Measurements from ENCODE around the gene RAVER2.

Gene RAVER2

GRCh38 chr1:64748706-64749105 is 3.8 kb downstream of the RAVER2 start:
- Histone ChIP-seq H3K27ac (ENCODE audit: low read length) (no peak overlapping the region), H3K27me3 (ENCODE audit: control insufficient read depth in 1 of 2, insufficient read depth in 2 of 2, low read length in 2 of 2) (no peaks in the 10 kb centered on the region), H3K4me1 (ENCODE audit: control insufficient read depth, insufficient read depth, low read length) (peaks cover 13% of the 10 kb centered on the region), H3K9me3 (ENCODE audit: control insufficient read depth in 2 of 2, low read length in 2 of 2) (no peaks in the 10 kb centered on the region), H3K9ac (ENCODE audit: low read length in 2 of 2) (no peak overlapping the region), H3K36me3 (ENCODE audit: control insufficient read depth in 2 of 2, insufficient read depth in 2 of 2, low read length in 2 of 2) (no peaks in the 10 kb centered on the region), H3K4me3 (ENCODE audit: low read length in 2 of 2) (no peak overlapping the region)

- Histone ChIP-seq H3K27me3 (ENCODE audit: control insufficient read depth in 1 of 2, insufficient read depth in 2 of 2, low read length in 2 of 2) (no peaks in the 10 kb centered on the region), H3K9me3 (ENCODE audit: control insufficient read depth in 2 of 2, low read length in 2 of 2) (no peaks in the 10 kb centered on the region), H3K36me3 (ENCODE audit: control insufficient read depth in 2 of 2, insufficient read depth in 2 of 2, low read length in 2 of 2) (no peaks in the 10 kb centered on the region), H3K4me1 (ENCODE audit: control insufficient read depth, insufficient read depth, low read length) (peaks cover 11% of the 10 kb centered on the region), H3K27ac (ENCODE audit: low read length) (no peak overlapping the region), H3K9ac (ENCODE audit: low read length in 2 of 2) (no peak overlapping the region), H3K4me3 (ENCODE audit: low read length in 2 of 2) (no peak overlapping the region)
These were observed 5.2 kb downstream of the RAVER2 start for GRCh38 chr1:64750092-64750491.

GRCh38 chr1:64750875-64751274 is 6.0 kb downstream of the RAVER2 start:
- Histone ChIP-seq H3K27me3 (ENCODE audit: control insufficient read depth in 1 of 2, insufficient read depth in 2 of 2, low read length in 2 of 2) (no peaks in the 10 kb centered on the region), H3K4me1 (ENCODE audit: control insufficient read depth, insufficient read depth, low read length) (peaks cover 11% of the 10 kb centered on the region), H3K9ac (ENCODE audit: low read length in 2 of 2) (no peak overlapping the region), H3K4me3 (ENCODE audit: low read length in 2 of 2) (no peak overlapping the region), H3K36me3 (ENCODE audit: control insufficient read depth in 2 of 2, insufficient read depth in 2 of 2, low read length in 2 of 2) (no peaks in the 10 kb centered on the region), H3K27ac (ENCODE audit: low read length) (no peak overlapping the region), H3K9me3 (ENCODE audit: control insufficient read depth in 2 of 2, low read length in 2 of 2) (no peaks in the 10 kb centered on the region)

- Histone ChIP-seq H3K9me3 (ENCODE audit: control insufficient read depth in 2 of 2, low read length in 2 of 2) (peaks cover 0 to 3% of the 10 kb centered on the region in 2 donors), H3K27me3 (ENCODE audit: control insufficient read depth in 1 of 2, insufficient read depth in 2 of 2, low read length in 2 of 2) (no peaks in the 10 kb centered on the region), H3K4me1 (ENCODE audit: control insufficient read depth, insufficient read depth, low read length) (no peaks in the 10 kb centered on the region), H3K9ac (ENCODE audit: low read length in 2 of 2) (no peak overlapping the region), H3K27ac (ENCODE audit: low read length) (no peak overlapping the region), H3K36me3 (ENCODE audit: control insufficient read depth in 2 of 2, insufficient read depth in 2 of 2, low read length in 2 of 2) (no peaks in the 10 kb centered on the region), H3K4me3 (ENCODE audit: low read length in 2 of 2) (no peak overlapping the region)
These were observed 9.3 kb downstream of the RAVER2 start for GRCh38 chr1:64754173-64754572.

- Histone ChIP-seq H3K4me1 (ENCODE audit: control insufficient read depth, insufficient read depth, low read length) (no peaks in the 10 kb centered on the region), H3K27ac (ENCODE audit: low read length) (no peak overlapping the region), H3K27me3 (ENCODE audit: control insufficient read depth in 1 of 2, insufficient read depth in 2 of 2, low read length in 2 of 2) (no peaks in the 10 kb centered on the region)
These were observed 10.5 kb downstream of the RAVER2 start for GRCh38 chr1:64755361-64755760.

GRCh38 chr1:64756770-64757169 is 11.9 kb downstream of the RAVER2 start:
- H3K9ac ChIP-seq (ENCODE audit: low read length in 2 of 2) = no peak overlapping the region
- no peak overlapping the region for H3K4me3 ChIP-seq (ENCODE audit: low read length in 2 of 2)
- H3K4me1 ChIP-seq (ENCODE audit: control insufficient read depth, insufficient read depth, low read length) = no peaks in the 10 kb centered on the region
- no peaks in the 10 kb centered on the region for H3K27me3 ChIP-seq (ENCODE audit: control insufficient read depth in 1 of 2, insufficient read depth in 2 of 2, low read length in 2 of 2)
- H3K27ac ChIP-seq (ENCODE audit: low read length) = no peak overlapping the region
- H3K9me3 ChIP-seq (ENCODE audit: control insufficient read depth in 2 of 2, low read length in 2 of 2) = peaks cover 0 to 3% of the 10 kb centered on the region in 2 donors
- no peaks in the 10 kb centered on the region for H3K36me3 ChIP-seq (ENCODE audit: control insufficient read depth in 2 of 2, insufficient read depth in 2 of 2, low read length in 2 of 2)

More at GRCh38 chr1:64755361-64755760, 10.5 kb downstream of the RAVER2 start:
- H3K9me3 ChIP-seq (ENCODE audit: control insufficient read depth in 2 of 2, low read length in 2 of 2) = peaks cover 0 to 3% of the 10 kb centered on the region in 2 donors
- no peak overlapping the region for H3K4me3 ChIP-seq (ENCODE audit: low read length in 2 of 2)
- H3K36me3 ChIP-seq (ENCODE audit: control insufficient read depth in 2 of 2, insufficient read depth in 2 of 2, low read length in 2 of 2) = no peaks in the 10 kb centered on the region
- no peak overlapping the region for H3K9ac ChIP-seq (ENCODE audit: low read length in 2 of 2)

- Histone ChIP-seq H3K4me3 (ENCODE audit: low read length in 2 of 2) (no peak overlapping the region), H3K27ac (ENCODE audit: low read length) (no peak overlapping the region), H3K27me3 (ENCODE audit: control insufficient read depth in 1 of 2, insufficient read depth in 2 of 2, low read length in 2 of 2) (no peaks in the 10 kb centered on the region), H3K4me1 (ENCODE audit: control insufficient read depth, insufficient read depth, low read length) (no peaks in the 10 kb centered on the region), H3K9ac (ENCODE audit: low read length in 2 of 2) (no peak overlapping the region), H3K9me3 (ENCODE audit: control insufficient read depth in 2 of 2, low read length in 2 of 2) (peaks cover 0 to 3% of the 10 kb centered on the region in 2 donors), H3K36me3 (ENCODE audit: control insufficient read depth in 2 of 2, insufficient read depth in 2 of 2, low read length in 2 of 2) (no peaks in the 10 kb centered on the region)
These were observed 12.3 kb downstream of the RAVER2 start for GRCh38 chr1:64757213-64757612.

- no peak overlapping the region for H3K9ac ChIP-seq (ENCODE audit: low read length in 2 of 2)
- no peak overlapping the region for H3K4me3 ChIP-seq (ENCODE audit: low read length in 2 of 2)
- H3K36me3 ChIP-seq (ENCODE audit: control insufficient read depth in 2 of 2, insufficient read depth in 2 of 2, low read length in 2 of 2) = no peaks in the 10 kb centered on the region
- H3K27ac ChIP-seq (ENCODE audit: low read length) = no peak overlapping the region
- no peaks in the 10 kb centered on the region for H3K27me3 ChIP-seq (ENCODE audit: control insufficient read depth in 1 of 2, insufficient read depth in 2 of 2, low read length in 2 of 2)
- peaks cover 0 to 3% of the 10 kb centered on the region in 2 donors for H3K9me3 ChIP-seq (ENCODE audit: control insufficient read depth in 2 of 2, low read length in 2 of 2)
- H3K4me1 ChIP-seq (ENCODE audit: control insufficient read depth, insufficient read depth, low read length) = no peaks in the 10 kb centered on the region
These were observed 13.4 kb downstream of the RAVER2 start for GRCh38 chr1:64758233-64758632.

- peaks cover 0 to 3% of the 10 kb centered on the region in 2 donors for H3K9me3 ChIP-seq (ENCODE audit: control insufficient read depth in 2 of 2, low read length in 2 of 2)
- no peak overlapping the region for H3K4me3 ChIP-seq (ENCODE audit: low read length in 2 of 2)
- H3K36me3 ChIP-seq (ENCODE audit: control insufficient read depth in 2 of 2, insufficient read depth in 2 of 2, low read length in 2 of 2) = no peaks in the 10 kb centered on the region
- H3K27ac ChIP-seq (ENCODE audit: low read length) = no peak overlapping the region
- no peaks in the 10 kb centered on the region for H3K4me1 ChIP-seq (ENCODE audit: control insufficient read depth, insufficient read depth, low read length)
- no peak overlapping the region for H3K9ac ChIP-seq (ENCODE audit: low read length in 2 of 2)
- no peaks in the 10 kb centered on the region for H3K27me3 ChIP-seq (ENCODE audit: control insufficient read depth in 1 of 2, insufficient read depth in 2 of 2, low read length in 2 of 2)
These were observed 15.1 kb downstream of the RAVER2 start for GRCh38 chr1:64759968-64760367.

GRCh38 chr1:64765012-64765411 is 20.1 kb downstream of the RAVER2 start:
- Histone ChIP-seq H3K9ac (ENCODE audit: low read length in 2 of 2) (no peak overlapping the region), H3K36me3 (ENCODE audit: control insufficient read depth in 2 of 2, insufficient read depth in 2 of 2, low read length in 2 of 2) (peaks cover 0 to 5% of the 10 kb centered on the region in 2 donors), H3K27me3 (ENCODE audit: control insufficient read depth in 1 of 2, insufficient read depth in 2 of 2, low read length in 2 of 2) (no peaks in the 10 kb centered on the region), H3K4me1 (ENCODE audit: control insufficient read depth, insufficient read depth, low read length) (no peaks in the 10 kb centered on the region), H3K27ac (ENCODE audit: low read length) (no peak overlapping the region), H3K9me3 (ENCODE audit: control insufficient read depth in 2 of 2, low read length in 2 of 2) (no peaks in the 10 kb centered on the region), H3K4me3 (ENCODE audit: low read length in 2 of 2) (no peak overlapping the region)

GRCh38 chr1:64765826-64766225 is 21.0 kb downstream of the RAVER2 start:
- no peak overlapping the region for H3K27ac ChIP-seq (ENCODE audit: low read length)

More at GRCh38 chr1:64765826-64766225, 21.0 kb downstream of the RAVER2 start:
- no peaks in the 10 kb centered on the region for H3K27me3 ChIP-seq (ENCODE audit: control insufficient read depth in 1 of 2, insufficient read depth in 2 of 2, low read length in 2 of 2)
- H3K36me3 ChIP-seq (ENCODE audit: control insufficient read depth in 2 of 2, insufficient read depth in 2 of 2, low read length in 2 of 2) = peaks cover 0 to 10% of the 10 kb centered on the region in 2 donors
- no peak overlapping the region for H3K9ac ChIP-seq (ENCODE audit: low read length in 2 of 2)
- H3K4me1 ChIP-seq (ENCODE audit: control insufficient read depth, insufficient read depth, low read length) = no peaks in the 10 kb centered on the region
- H3K9me3 ChIP-seq (ENCODE audit: control insufficient read depth in 2 of 2, low read length in 2 of 2) = no peaks in the 10 kb centered on the region
- H3K4me3 ChIP-seq (ENCODE audit: low read length in 2 of 2) = no peak overlapping the region
